IMR-90 (cell line): ENCODE results near the gene DHRS7B. TPM values are rescaled to one million over a fixed set of nuclear protein-coding genes. Genes with fewer than 3 reads are reported as not detected.

ENCODE experiments used
- ATAC-seq: fragments of 200-7000 bp; cut with Tn5 transposase; 2 replicates; pipeline ENCODE4 v1.9.1; 2020; ENCODE audit warnings: low read depth, mild to moderate bottlenecking, moderate library complexity
- BruUV-seq: library from RNA; stranded (reverse); fragments of 400-500 nt; replicated peaks from 2 replicates; lab custom pipeline; 2021; lab: Mats Ljungman, UMichigan
- CTCF ChIA-PET: fragments of 300-600 bp; formaldehyde crosslinking; extraction: SDS; loops from one replicate; lab custom pipeline; 2021; ENCODE audit warnings: antibody characterized with exemption; lab: Yijun Ruan, JAX
- POLR2A ChIA-PET: fragments of 300-600 bp; sonication (Branson Sonifier 250); formaldehyde crosslinking; loops from one replicate; lab custom pipeline; 2022; ENCODE audit warnings: antibody characterized with exemption; ENCODE audit not compliant: unreplicated experiment; lab: Charles Lee
- DNase-seq: peaks from one replicate; pipeline ENCODE4 v3.0.0; 2013
- H2AFZ ChIP-seq: replicated peaks from 2 replicates; pipeline ENCODE3; 2013; ENCODE audit warnings: low read length, mild to moderate bottlenecking; ENCODE audit not compliant: poor library complexity
- H2AK5ac ChIP-seq: 2 replicates; pipeline ENCODE4 v1.6.1; 2013; ENCODE audit warnings: low read depth, low read length, inconsistent platforms
- H2AK9ac ChIP-seq: replicated peaks from 2 replicates; pipeline ENCODE3; 2013; ENCODE audit warnings: mild to moderate bottlenecking, low read depth, low read length, moderate library complexity; ENCODE audit not compliant: poor library complexity
- H2BK120ac ChIP-seq: 2 replicates; pipeline ENCODE4 v1.6.1; 2013; ENCODE audit warnings: low read depth, low read length, inconsistent platforms
- H2BK15ac ChIP-seq: 3 replicates; pipeline ENCODE4 v1.6.1; 2013; ENCODE audit warnings: low read depth, low read length, inconsistent platforms
- H2BK20ac ChIP-seq: 2 replicates; pipeline ENCODE4 v1.6.1; 2013; ENCODE audit warnings: low read depth, mild to moderate bottlenecking, inconsistent platforms, low read length, moderate library complexity
- H2BK5ac ChIP-seq: 2 replicates; pipeline ENCODE4 v1.6.1; 2013; ENCODE audit warnings: mild to moderate bottlenecking, low read depth, low read length, inconsistent platforms; ENCODE audit not compliant: poor library complexity, severe bottlenecking
- H3K14ac ChIP-seq: replicated peaks from 2 replicates; pipeline ENCODE4 v1.6.1; 2013; ENCODE audit warnings: low read depth, low read length, inconsistent platforms
- H3K18ac ChIP-seq: 2 replicates; pipeline ENCODE4 v1.6.1; 2013; ENCODE audit warnings: low read depth, low read length, control low read depth
- H3K23ac ChIP-seq: 2 replicates; pipeline ENCODE4 v1.6.1; 2013; ENCODE audit warnings: low read depth, low read length, inconsistent platforms
- H3K27ac ChIP-seq: 2 replicates; pipeline ENCODE4 v1.5.1; 2013; ENCODE audit warnings: mild to moderate bottlenecking, control low read depth, low read length; ENCODE audit not compliant: insufficient read depth
- H3K27me3 ChIP-seq: 2 replicates; pipeline ENCODE4 v1.6.1; 2013; ENCODE audit warnings: low read length; ENCODE audit not compliant: control insufficient read depth, insufficient read depth
- H3K36me3 ChIP-seq: 2 replicates; pipeline ENCODE4 v1.6.1; 2013; ENCODE audit warnings: low read length, mixed read lengths; ENCODE audit not compliant: control insufficient read depth, insufficient read depth
- H3K4ac ChIP-seq: 2 replicates; pipeline ENCODE4 v1.6.1; 2013; ENCODE audit warnings: low read depth, low read length, inconsistent platforms
- H3K4me1 ChIP-seq: 2 replicates; pipeline ENCODE4 v1.6.1; 2013; ENCODE audit warnings: low read length, mixed read lengths; ENCODE audit not compliant: control insufficient read depth, insufficient read depth
- H3K4me2 ChIP-seq: 2 replicates; pipeline ENCODE4 v1.6.1; 2013; ENCODE audit warnings: low read depth, mild to moderate bottlenecking, control low read depth, low read length, moderate library complexity
- H3K4me3 ChIP-seq: 2 replicates; pipeline ENCODE4 v1.5.1; 2013; ENCODE audit warnings: low read depth, mild to moderate bottlenecking, control low read depth, low read length, moderate library complexity; ENCODE audit not compliant: insufficient read depth
- H3K56ac ChIP-seq: 2 replicates; pipeline ENCODE4 v1.6.1; 2013; ENCODE audit warnings: low read length, inconsistent platforms; ENCODE audit not compliant: insufficient read depth; ENCODE audit errors: extremely low read depth
- H3K79me1 ChIP-seq, 2 experiments: 2 replicates each; pipeline ENCODE4 v1.6.1; 2013; ENCODE audit warnings: low read length in 2 of 2, inconsistent platforms in 1 of 2, low read depth in 1 of 2
- H3K9ac ChIP-seq: 2 replicates; pipeline ENCODE4 v1.6.1; 2013; ENCODE audit warnings: low read depth, low read length, control low read depth
- H3K9me1 ChIP-seq: 2 replicates; pipeline ENCODE4 v1.6.1; 2013; ENCODE audit warnings: low read length, inconsistent platforms; ENCODE audit not compliant: insufficient read depth
- H3K9me3 ChIP-seq: 2 replicates; pipeline ENCODE4 v1.6.1; 2013; ENCODE audit warnings: low read length; ENCODE audit not compliant: control insufficient read depth, insufficient read depth
- H4K20me1 ChIP-seq: 2 replicates; pipeline ENCODE4 v1.6.1; 2013; ENCODE audit warnings: low read length, inconsistent platforms; ENCODE audit not compliant: insufficient read depth
- H4K5ac ChIP-seq: 2 replicates; pipeline ENCODE4 v1.6.1; 2013; ENCODE audit warnings: mild to moderate bottlenecking, low read depth, low read length, control low read depth
- H4K8ac ChIP-seq, 2 experiments: 2 replicates each; pipeline ENCODE4 v1.6.1; 2013; ENCODE audit warnings: low read depth in 2 of 2, low read length in 2 of 2, control low read depth in 1 of 2, inconsistent platforms in 1 of 2
- H4K91ac ChIP-seq: 2 replicates; pipeline ENCODE4 v1.6.1; 2013; ENCODE audit warnings: low read depth, low read length, inconsistent platforms; ENCODE audit not compliant: insufficient read depth
- BHLHE40 ChIP-seq: fragments of 150-350 bp; IDR thresholded peaks from 2 replicates; pipeline ENCODE4 v1.6.1; 2016; ENCODE audit warnings: mild to moderate bottlenecking, low read depth, low read length
- CEBPB ChIP-seq: IDR thresholded peaks from 2 replicates; pipeline ENCODE4 v1.6.1; 2012; ENCODE audit warnings: low read depth, low read length, improper control_type of control experiment
- CHD1 ChIP-seq: IDR thresholded peaks from 2 replicates; pipeline ENCODE4 v1.6.1; 2012; ENCODE audit warnings: low read depth, low read length, improper control_type of control experiment
- FOS ChIP-seq: fragments of 150-350 bp; IDR thresholded peaks from 2 replicates; pipeline ENCODE4 v1.6.1; 2016; ENCODE audit warnings: low read depth, low read length
- MAFK ChIP-seq: IDR thresholded peaks from 2 replicates; pipeline ENCODE4 v1.6.1; 2012; ENCODE audit warnings: low read depth, low read length, improper control_type of control experiment
- MAZ ChIP-seq: IDR thresholded peaks from 2 replicates; pipeline ENCODE4 v1.6.1; 2012; ENCODE audit warnings: low read depth, mild to moderate bottlenecking, low read length, improper control_type of control experiment, moderate library complexity, borderline replicate concordance
- MXI1 ChIP-seq: IDR thresholded peaks from 2 replicates; pipeline ENCODE4 v1.6.1; 2012; ENCODE audit warnings: low read depth, mild to moderate bottlenecking, low read length, moderate library complexity, borderline replicate concordance
- POLR2A ChIP-seq: IDR thresholded peaks from 2 replicates; pipeline ENCODE4 v1.6.1; 2012; ENCODE audit warnings: mild to moderate bottlenecking, low read depth, low read length
- RCOR1 ChIP-seq: IDR thresholded peaks from 2 replicates; pipeline ENCODE4 v1.6.1; 2012; ENCODE audit warnings: mild to moderate bottlenecking, low read length, improper control_type of control experiment; ENCODE audit not compliant: insufficient replicate concordance
- RFX5 ChIP-seq: IDR thresholded peaks from 2 replicates; pipeline ENCODE4 v1.8.0; 2012; ENCODE audit warnings: low read depth, mild to moderate bottlenecking, low read length, moderate library complexity
- WGBS, 2 experiments: methylation state at CpG; one replicate each; pipeline versions ENCODE4 v1.1.5 to v1.1.7; 2013; ENCODE audit warnings: missing lambda C conversion rate in 2 of 2; ENCODE audit not compliant: insufficient read length in 1 of 2; ENCODE audit errors: extremely low coverage in 2 of 2; 5-methylcytosine and 5-hydroxymethylcytosine counted together
- dilution Hi-C: fragments of 300-500 bp; cut with HindIII; formaldehyde crosslinking; loops from one replicate; pipeline ENCODE4 v1.14.3; 2018; ENCODE audit warnings: low sequenced_read_pairs; ENCODE audit not compliant: unreplicated experiment
- in situ Hi-C: fragments of 300-500 bp; cut with MboI; formaldehyde crosslinking; loops from 3 replicates; pipeline ENCODE4 v1.14.3; 2019; ENCODE audit warnings: low sequenced_read_pairs, inconsistent platforms, mixed read lengths
- intact Hi-C: fragments of 100-400 bp; cut with micrococcal nuclease; formaldehyde crosslinking; loops from 2 replicates; pipeline ENCODE4 v1.10.0; 2022
- polyA plus RNA-seq, 3 experiments: library from polyadenylated mRNA; depleted of rRNA; stranded (reverse); fragments of >200 nt; gene quantifications; 2 replicates each; pipeline ENCODE4 v1.2.3, GENCODE V29; 2012; ENCODE audit warnings: low replicate concordance in 1 of 3
- total RNA-seq: library from RNA; depleted of rRNA; stranded (reverse); fragments of >200 nt; gene quantifications from 2 replicates; pipeline ENCODE4 v1.2.3, GENCODE V29; 2012
- TF ChIP-seq, protein P1 (sequence below): fragments of 150-350 bp; IDR thresholded peaks from 2 replicates; pipeline ENCODE4 v1.6.1; 2017; ENCODE audit warnings: mild to moderate bottlenecking, antibody characterized with exemption, low read length, low read depth

The DHRS7B gene
- total and polyA plus RNA-seq, 2 of the 4 experiments (the other 2 are of a cell fraction): 24.4 to 34.4 TPM

DNA sequence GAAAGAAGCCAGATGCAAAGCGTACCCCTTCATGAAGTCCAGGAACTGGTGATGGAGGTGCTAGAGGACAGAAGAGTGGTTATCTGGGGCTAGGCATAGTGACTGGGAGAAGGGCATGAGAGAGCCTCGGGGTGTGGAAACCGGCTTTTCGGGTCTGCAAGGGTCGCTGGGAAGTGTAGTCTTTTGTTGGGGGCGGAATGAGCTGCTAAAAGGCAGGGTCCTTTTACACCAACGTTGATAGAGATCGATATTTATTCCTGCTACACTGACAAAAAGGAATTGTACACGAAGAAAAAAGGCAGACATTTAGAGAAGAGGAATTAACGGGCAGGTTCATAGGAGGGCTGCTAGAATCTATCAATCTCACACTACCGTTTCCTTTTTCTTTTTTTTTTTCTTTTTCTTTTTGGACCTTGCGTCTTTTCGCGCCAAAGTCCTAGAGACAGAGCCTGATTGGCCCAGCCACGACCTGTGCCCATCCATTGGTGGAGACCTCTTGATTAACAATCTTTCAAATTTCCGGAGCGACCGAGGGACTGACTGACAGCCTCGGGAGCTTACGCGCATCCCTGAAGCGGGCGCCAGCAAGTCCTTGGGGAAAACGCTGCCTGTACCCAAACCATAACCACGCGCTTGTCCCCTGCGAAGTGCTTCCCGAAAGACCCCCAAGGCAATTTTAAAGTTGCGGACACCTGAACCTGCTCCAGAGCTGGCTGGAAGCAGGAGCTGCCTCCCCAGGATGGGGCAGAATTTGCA is 27.7 kb upstream of the DHRS7B start:
- dilution Hi-C loops (no loop called here), intact Hi-C loops (loop anchor here (5.0 kb wide), 1 partner anchor 42 kb away; no protein-coding TSS in a partner anchor), in situ Hi-C loops (no loop called here)
- TF ChIP-seq CEBPB (no peak), RCOR1 (no peak), MAFK (no peak), MXI1 (no peak), FOS (no peak), RFX5 (no peak), MAZ (no peak), BHLHE40 (no peak), CHD1 (no peak), POLR2A (no peak)
- TF ChIP-seq, protein P1, sequence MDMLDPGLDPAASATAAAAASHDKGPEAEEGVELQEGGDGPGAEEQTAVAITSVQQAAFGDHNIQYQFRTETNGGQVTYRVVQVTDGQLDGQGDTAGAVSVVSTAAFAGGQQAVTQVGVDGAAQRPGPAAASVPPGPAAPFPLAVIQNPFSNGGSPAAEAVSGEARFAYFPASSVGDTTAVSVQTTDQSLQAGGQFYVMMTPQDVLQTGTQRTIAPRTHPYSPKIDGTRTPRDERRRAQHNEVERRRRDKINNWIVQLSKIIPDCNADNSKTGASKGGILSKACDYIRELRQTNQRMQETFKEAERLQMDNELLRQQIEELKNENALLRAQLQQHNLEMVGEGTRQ: no peak
- Histone ChIP-seq H2BK15ac (no peak overlapping the region), H3K79me1 (no peaks in the 10 kb centered on the region), H3K9ac (peak overlapping the region; percentile 68; the same call in 1 of the 2 replicates), H2BK5ac (no peak overlapping the region), H4K20me1 (no peaks in the 10 kb centered on the region), H3K18ac (no peak overlapping the region), H2BK120ac (peak overlapping the region; percentile 71), H4K91ac (peak overlapping the region; percentile 55; the same call in 1 of the 2 replicates), H2AK5ac (no peak overlapping the region), H3K56ac (peak overlapping the region; percentile 46; the same call in 1 of the 2 replicates), H3K14ac (peak overlapping the region; percentile 83), H3K23ac (peak overlapping the region; percentile 60; the same call in 1 of the 2 replicates), H3K4me1 (no peaks in the 10 kb centered on the region), H3K9me1 (no peaks in the 10 kb centered on the region), H2AK9ac (peak overlapping the region; percentile 53), H3K27me3 (no peaks in the 10 kb centered on the region; the same call in 1 of the 2 replicates), H3K4ac (peak overlapping the region; percentile 66; the same call in 1 of the 2 replicates), H2BK20ac (0 out of 2 replicates have a peak overlapping the region, but pooled peaks have one; percentile 60), H3K36me3 (no peaks in the 10 kb centered on the region), H3K9me3 (no peaks in the 10 kb centered on the region), H3K4me2 (peak overlapping the region; percentile 89), H4K5ac (no peak overlapping the region), H2AFZ (peak overlapping the region; percentile 90), H4K8ac (peak overlapping the region; percentile 67 to 79; a peak in 2 of 4 replicates), H3K27ac (no peak overlapping the region; the same call in 1 of the 2 replicates), H3K4me3 (peak overlapping the region; percentile 54)
- ChIA-PET POLR2A (no interaction called here), CTCF (interaction anchor here (0.8 kb wide), 1 partner anchor 63 kb away, joined by 3 read pairs; no protein-coding TSS in a partner anchor)
- WGBS, 2 experiments: 0% methylated on average over 11 of the region's 29 CpGs; no CpG with 5 or more reads in 1 of the 2 experiments
- ATAC-seq (peak; percentile 99), DNase-seq (peak; percentile 62)
- no TSS peak for BruUV-seq
